Suprapubic skin (tissue), 3 donors: ENCODE results near the gene BCL2L1.
"Not testable (repeated sequence)": the region's sequence is repeated elsewhere in the genome, so short reads cannot be mapped to it uniquely, and the experiment has no call there.

Experiments
- CTCF ChIP-seq, 2 donors: fragments of 200-600 bp in 1 of 2; fragments of 450-650 bp in 1 of 2; sonication (generic) in 1 of 2; IDR thresholded peaks; one replicate each; pipeline ENCODE4 v1.5.1; 2016 to 2019; ENCODE audit warnings: antibody characterized with exemption in 2 of 2, mild to moderate bottlenecking in 1 of 2, moderate library complexity in 1 of 2
- POLR2AphosphoS5 ChIP-seq, 3 donors: sonication (generic); formaldehyde crosslinking; IDR thresholded peaks; one replicate each; pipeline ENCODE4 v1.6.1; 2017; ENCODE audit warnings: antibody characterized with exemption in 3 of 3

GRCh38 chr20:31623123-31623505, 99.6 kb downstream of the BCL2L1 start:
- not testable (repeated sequence) for TF ChIP-seq POLR2AphosphoS5, CTCF (IDR thresholded peaks at IDR 0.05)
